Measurements from ENCODE around the gene ZFAND2A.
"Not testable (repeated sequence)": the region's sequence is repeated elsewhere in the genome, so short reads cannot be mapped to it uniquely, and the experiment has no call there.

Gene ZFAND2A

GRCh38 chr7:1174881-1175596, 15.0 kb upstream of the ZFAND2A start:
- no peak for DNase-seq

- DNase-seq = no peak
Measured at GRCh38 chr7:1174002-1174401, 14.0 kb upstream of the ZFAND2A start.

- DNase-seq = no peak
Measured at GRCh38 chr7:1172666-1173523, 12.9 kb upstream of the ZFAND2A start.

- DNase-seq = not testable (repeated sequence)
Measured at GRCh38 chr7:1171516-1171915, 11.5 kb upstream of the ZFAND2A start.

- DNase-seq = no peak
Measured at GRCh38 chr7:1170741-1171501, 10.9 kb upstream of the ZFAND2A start.

GRCh38 chr7:1169409-1170368, 9.7 kb upstream of the ZFAND2A start:
- DNase-seq = no peak

GRCh38 chr7:1168422-1168821, 8.4 kb upstream of the ZFAND2A start:
- DNase-seq = no peak

- DNase-seq = no peak
Measured at GRCh38 chr7:1164436-1164835, 4.4 kb upstream of the ZFAND2A start.

GRCh38 chr7:1163121-1163520, 3.1 kb upstream of the ZFAND2A start:
- no peak for DNase-seq

- no peak for DNase-seq
Measured at GRCh38 chr7:1160670-1161021, 650 bp upstream of the ZFAND2A start.

GRCh38 chr7:1159231-1159630, 765 bp downstream of the ZFAND2A start:
- DNase-seq = not testable (repeated sequence)

GRCh38 chr7:1158203-1159126, 1.5 kb downstream of the ZFAND2A start:
- DNase-seq = no peak

GRCh38 chr7:1156782-1157535, 3.0 kb downstream of the ZFAND2A start:
- no peak for DNase-seq

- DNase-seq = not testable (repeated sequence)
Measured at GRCh38 chr7:1155818-1156781, 3.9 kb downstream of the ZFAND2A start.

- no peak for DNase-seq
Measured at GRCh38 chr7:1154172-1154739, 5.7 kb downstream of the ZFAND2A start.

GRCh38 chr7:1152492-1152891, 7.5 kb downstream of the ZFAND2A start:
- DNase-seq = no peak

GRCh38 chr7:1151653-1152425, 8.2 kb downstream of the ZFAND2A start:
- no peak for DNase-seq

GRCh38 chr7:1151156-1151555, 8.8 kb downstream of the ZFAND2A start:
- DNase-seq = no peak

All from DMS153 (cell line).